Glomerular visceral epithelial cell (primary cell): ENCODE data around the gene OPN1MW3.
A peak's percentile ranks its signal among the peaks of the same experiment; 100 is the strongest.
"Not testable (repeated sequence)": the region's sequence is repeated elsewhere in the genome, so short reads cannot be mapped to it uniquely, and the experiment has no call there.

ENCODE experiments used
- DNase-seq: peaks from one replicate; pipeline ENCODE4 v3.0.0-alpha.2; 2016; ENCODE audit errors: extremely low spot score

Gene OPN1MW3

GRCh38 chrX:154296731-154297130, 39.3 kb downstream of the OPN1MW3 start:
- DNase-seq: no peak

DNA sequence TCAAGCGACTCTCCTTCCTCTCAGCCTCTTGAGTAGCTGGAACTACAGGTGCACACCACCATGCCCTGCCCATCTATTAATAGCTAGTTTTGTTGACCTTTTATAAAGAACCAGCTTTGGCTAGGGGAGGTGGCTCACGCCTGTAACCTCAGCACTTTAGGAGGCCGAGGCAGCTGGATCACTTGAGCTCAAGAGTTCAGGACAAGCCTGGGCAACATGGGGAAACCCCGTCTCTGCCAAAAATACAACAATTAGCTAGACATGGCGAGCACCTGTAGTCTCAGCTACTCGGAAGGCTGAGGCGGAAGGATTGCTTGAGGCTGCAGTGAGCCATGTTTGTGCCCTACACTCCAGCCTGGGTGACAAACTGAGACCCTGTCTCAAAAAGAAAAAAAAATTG, 40.9 kb downstream of the OPN1MW3 start:
- DNase-seq: no peak

DNA sequence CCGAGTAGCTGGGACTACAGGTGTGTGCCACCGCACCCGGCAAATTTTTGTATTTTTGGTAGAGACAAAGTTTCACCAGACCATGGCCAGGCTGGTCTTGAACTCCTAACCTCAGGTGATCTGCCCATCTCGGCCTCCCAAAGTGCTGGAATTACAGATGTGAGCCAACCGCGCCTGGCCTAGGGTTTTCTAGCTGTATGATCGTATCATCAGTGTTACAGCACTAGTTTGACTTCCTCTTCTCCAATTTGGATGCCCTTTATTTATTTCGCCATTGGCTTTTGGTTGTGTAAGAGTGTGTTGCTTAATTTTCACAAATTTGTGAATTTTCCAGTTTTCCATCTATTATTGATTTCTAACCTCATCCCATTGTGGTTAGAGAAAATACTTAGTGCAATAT, 43.4 kb downstream of the OPN1MW3 start:
- DNase-seq: no peak

DNA sequence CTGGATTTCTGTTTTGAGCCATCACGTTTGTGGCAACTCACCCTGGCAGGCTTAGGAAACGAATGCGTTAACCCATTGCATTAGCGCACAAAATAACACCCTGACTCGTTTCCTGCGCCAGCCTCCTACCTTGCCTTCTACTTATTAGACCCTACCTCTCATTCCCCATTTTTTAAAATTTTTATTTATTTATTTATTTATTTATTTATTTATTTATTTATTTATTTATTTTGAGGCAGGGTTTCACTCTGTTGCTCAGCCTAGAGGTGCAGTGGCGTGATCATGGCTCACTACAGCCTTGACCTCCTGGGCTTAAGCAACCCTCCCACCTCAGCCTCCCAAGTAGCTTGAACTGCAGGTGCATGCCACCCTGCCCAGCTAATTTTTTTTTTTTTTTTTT, 45.6 kb downstream of the OPN1MW3 start:
- not testable (repeated sequence) for DNase-seq

DNA sequence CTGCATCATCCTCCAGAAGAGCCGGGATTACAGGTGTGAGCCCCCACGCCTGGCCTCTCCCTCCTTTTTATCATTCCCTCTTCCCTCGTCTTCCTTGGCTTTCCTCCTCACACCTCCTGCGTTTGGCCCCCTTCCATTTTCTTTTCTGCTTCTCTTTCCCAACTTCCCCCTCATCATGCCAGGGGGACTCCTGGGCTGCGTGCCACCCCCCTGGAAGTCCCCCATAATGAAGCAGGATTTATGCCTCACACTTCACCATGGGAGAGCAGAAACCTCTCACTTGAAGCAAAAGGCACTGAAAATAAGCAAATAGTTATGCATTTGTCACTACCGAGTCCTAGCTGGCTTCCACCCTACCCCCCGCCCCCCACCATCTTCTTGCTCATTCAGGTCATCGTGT, 46.1 kb downstream of the OPN1MW3 start:
- DNase-seq: no peak

DNA sequence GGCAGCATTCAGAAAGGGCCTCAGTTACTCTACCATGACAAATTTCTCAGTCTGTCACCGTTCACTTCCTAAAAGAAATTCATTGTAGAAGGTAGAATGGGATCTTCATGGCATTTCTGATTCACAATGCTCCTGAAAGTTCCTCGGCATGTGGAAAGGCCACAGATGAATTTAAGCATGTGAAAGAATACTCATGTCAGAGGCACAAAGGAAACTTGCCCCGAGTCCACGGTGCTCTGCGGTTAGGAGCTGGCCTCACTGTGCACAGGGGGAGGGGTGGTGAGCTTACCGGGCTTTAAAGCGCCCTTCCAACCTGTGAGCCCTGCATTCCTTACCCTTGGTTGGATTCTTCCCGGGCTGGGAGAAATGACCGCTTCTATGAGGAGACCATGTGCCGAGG, 47.5 kb downstream of the OPN1MW3 start:
- peak; percentile 15 for DNase-seq

DNA sequence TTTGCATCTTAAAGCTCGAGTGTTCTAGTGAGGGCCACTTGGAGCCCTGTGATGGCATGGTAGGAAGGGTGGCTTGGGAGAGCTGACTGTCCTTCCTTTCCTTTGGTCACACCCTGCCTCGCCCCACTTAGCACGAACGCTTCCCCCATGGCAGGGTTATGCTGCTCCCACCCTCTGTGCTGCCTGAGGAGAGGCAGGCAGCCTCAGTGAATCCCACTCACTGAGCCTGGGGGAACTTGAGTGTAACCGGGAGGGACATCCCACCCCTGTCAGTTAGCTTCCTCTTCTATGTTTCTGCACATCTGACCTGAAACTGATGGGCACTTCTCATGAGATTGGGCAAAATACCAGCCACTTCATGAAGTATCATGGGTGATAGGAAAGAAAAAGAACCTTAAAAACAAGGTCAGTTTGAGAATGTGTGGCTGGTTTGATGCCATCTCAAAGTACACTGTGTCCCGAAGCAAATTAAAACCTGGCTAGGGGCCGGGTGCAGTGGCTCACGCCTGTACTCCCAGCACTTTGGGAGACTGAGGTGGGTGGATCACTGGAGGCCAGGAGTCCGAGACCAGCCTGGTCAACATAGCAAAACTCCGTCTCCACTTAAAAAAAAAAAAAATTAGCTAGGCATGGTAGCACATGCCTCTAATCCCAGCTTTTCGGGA, 48.3 kb downstream of the OPN1MW3 start:
- DNase-seq: no peak

GRCh38 chrX:154307202-154307601, 49.8 kb downstream of the OPN1MW3 start:
- no peak for DNase-seq

DNA sequence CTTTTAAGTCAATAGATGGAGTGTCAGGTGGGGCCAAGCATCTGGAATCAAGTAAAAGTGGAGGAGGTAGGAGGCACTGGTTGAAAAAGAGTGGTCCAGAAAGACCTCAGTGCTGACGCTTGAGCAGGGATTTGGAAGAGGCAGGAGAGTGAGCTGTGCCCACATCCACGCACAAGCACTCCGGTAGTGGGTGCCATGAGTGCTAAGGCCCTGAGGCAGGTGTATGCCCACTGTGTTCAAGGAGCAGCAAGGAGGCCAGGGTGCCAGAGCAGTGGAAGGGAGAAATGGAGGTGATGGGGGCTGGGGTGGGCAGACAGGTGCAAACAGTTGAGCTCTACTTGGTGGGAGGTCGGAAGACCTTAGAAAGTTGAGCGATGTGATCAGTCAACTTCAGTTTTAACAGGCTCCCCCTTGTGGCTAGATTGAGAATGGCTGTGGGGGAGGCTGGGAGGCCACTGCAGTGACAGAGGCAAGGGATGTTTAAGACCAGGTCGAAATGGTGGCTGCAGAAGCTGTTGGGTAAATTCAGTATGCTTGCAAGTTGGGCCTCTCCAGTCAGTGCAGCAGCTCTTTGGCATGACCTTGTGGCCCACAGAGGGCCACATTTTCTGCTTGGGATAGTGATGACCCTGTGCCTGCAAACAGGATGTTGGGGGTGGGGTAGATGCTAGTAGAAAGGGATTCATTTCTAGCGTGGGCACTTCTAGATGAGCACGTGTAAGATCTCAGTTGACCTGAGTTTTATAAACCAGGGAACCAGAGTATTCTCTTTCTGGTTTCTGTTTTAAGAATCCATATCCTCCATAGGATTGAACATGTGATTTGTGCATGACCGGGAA, 50.9 kb downstream of the OPN1MW3 start:
- peak; percentile 36 for DNase-seq

DNA sequence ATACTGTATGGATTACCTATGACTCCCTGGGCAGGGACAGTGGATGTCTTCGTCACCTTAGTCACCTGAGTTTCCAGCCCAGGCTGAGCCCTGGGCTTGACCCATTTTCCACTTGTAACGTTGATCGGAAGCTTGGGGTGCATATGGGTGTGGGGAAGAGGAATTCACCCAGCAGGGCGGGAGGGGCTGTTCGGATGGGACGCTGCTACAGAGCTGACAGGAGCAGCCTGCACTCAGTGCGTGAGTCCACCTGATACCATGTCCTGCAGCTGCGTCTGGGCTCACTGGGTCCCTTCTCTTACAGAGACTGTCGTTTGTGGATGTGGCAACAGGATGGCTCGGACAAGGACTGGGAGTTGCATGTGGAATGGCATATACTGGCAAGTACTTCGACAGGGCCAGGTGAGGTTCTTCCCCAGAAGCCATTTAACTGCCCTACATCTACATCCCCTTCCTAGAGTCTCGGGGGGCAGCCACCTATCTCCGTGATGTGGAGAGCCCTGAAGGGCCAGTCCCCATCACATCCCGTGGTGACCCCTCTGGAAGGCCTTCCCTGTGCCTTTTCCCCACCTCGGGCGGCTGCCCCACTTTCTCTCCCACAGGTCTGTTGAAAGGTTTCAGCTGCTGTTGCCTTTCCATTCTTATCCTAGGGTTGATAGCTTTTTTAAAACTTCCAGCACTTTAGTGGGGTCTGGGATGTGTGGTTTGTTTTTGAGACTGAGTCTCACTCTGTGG, 51.8 kb downstream of the OPN1MW3 start:
- DNase-seq: no peak

GRCh38 chrX:154310616-154311536, 53.5 kb downstream of the OPN1MW3 start:
- DNase-seq: no peak

- DNase-seq: no peak
Observed at GRCh38 chrX:154312116-154312515, 54.7 kb downstream of the OPN1MW3 start.

- DNase-seq: no peak
Observed at GRCh38 chrX:154313147-154313546, 55.8 kb downstream of the OPN1MW3 start.

- no peak for DNase-seq
Observed at GRCh38 chrX:154315416-154315815, 58.0 kb downstream of the OPN1MW3 start.

DNA sequence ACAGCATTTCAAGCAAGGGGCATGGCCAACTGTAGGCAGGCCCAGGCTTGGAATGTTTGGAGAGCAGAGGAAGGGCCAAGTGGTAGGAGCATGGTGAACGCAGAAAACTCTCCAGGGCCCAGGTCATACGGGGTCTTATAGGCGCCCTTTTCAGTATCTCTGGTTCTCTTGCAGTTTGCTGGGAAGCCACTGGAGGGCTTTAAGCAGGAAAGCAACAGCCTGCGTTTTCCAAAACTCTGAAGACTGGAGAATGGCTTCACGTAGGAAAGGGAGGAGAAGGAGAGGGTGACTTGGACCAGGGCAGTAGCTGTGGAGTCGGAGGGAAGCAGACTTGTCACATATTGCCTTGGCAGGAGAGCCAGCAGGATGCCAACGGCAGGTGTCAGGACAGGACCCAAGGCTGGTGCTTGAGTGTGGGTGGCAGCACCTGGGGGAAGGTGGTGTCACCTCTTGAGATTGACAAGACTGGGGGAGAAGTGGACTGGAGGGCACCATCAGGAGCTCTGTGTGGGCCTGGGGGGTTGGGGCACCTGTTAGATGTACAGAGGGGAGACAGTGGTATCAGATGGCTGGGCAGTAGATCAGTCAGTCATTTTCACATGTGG, 60.1 kb downstream of the OPN1MW3 start:
- DNase-seq: peak; percentile 8

DNA sequence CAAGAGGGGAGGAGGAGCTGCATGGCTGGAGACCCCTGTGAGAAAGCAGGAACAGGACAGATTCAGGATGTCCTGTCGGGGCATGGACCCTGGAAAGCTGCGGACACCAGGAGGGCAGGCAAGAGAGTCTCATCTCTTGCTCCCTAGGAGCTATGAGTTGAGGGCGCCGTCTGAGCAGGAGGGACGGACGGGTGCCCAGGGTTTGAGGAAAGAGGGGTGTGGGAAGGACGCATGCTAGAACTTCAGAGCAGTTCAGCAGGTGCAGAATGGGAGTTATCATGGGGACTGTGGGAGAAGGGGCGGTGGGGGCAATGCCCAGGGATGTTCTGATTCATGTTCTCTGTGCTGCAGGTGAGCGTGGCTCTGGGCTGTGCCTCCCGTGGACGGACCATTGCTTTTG, 63.0 kb downstream of the OPN1MW3 start:
- no peak for DNase-seq
